Heart right ventricle (tissue), 16 donors: ENCODE measurements around the gene MFSD12. TPM values are rescaled to one million over a fixed set of nuclear protein-coding genes. Genes with fewer than 3 reads are reported as not detected.
A peak's percentile ranks its signal among the peaks of the same experiment; 100 is the strongest.
"Not testable (repeated sequence)": the region's sequence is repeated elsewhere in the genome, so short reads cannot be mapped to it uniquely, and the experiment has no call there.

ENCODE experiments used
- ATAC-seq, 8 donors: fragments of 200-7000 bp; cut with Tn5 transposase; one replicate each; pipeline ENCODE4 v1.9.1; 2020; ENCODE audit warnings: mild to moderate bottlenecking in 8 of 8, moderate library complexity in 8 of 8, moderate number of reproducible peaks in 1 of 8
- DNase-seq, 2 donors: peaks; one replicate each; pipeline ENCODE4 v3.0.0-alpha.2; 2020
- H3K27ac ChIP-seq, 10 donors: fragments of 200-600 bp; sonication (generic) in 2 of 10; one replicate each; pipeline versions ENCODE4 v1.5.0 to v1.8.0; 2020 to 2022; ENCODE audit warnings: mild to moderate bottlenecking in 3 of 10
- H3K27me3 ChIP-seq, 7 donors: fragments of 200-600 bp; one replicate each; pipeline ENCODE4 v1.8.0; 2021 to 2022; ENCODE audit warnings: mild to moderate bottlenecking in 2 of 7
- H3K36me3 ChIP-seq, 9 donors: fragments of 200-600 bp; sonication (generic) in 1 of 9; one replicate each; pipeline versions ENCODE4 v1.5.0 to v1.8.0; 2020 to 2022; ENCODE audit warnings: mild to moderate bottlenecking in 2 of 9
- H3K4me1 ChIP-seq, 9 donors: fragments of 200-600 bp; sonication (generic) in 1 of 9; one replicate each; pipeline versions ENCODE4 v1.5.0 to v1.8.0; 2020 to 2022; ENCODE audit warnings: mild to moderate bottlenecking in 4 of 9
- H3K4me3 ChIP-seq, 10 donors: fragments of 200-600 bp; sonication (generic) in 2 of 10; one replicate each; pipeline versions ENCODE4 v1.5.0 to v1.8.0; 2020 to 2022; ENCODE audit warnings: mild to moderate bottlenecking in 7 of 10, moderate library complexity in 2 of 10
- H3K9me3 ChIP-seq, 11 donors: fragments of 200-600 bp in 10 of 11; sonication (generic) in 2 of 11; one replicate each; pipeline versions ENCODE4 v1.5.0 to v1.8.0; 2013 to 2022; ENCODE audit warnings: mild to moderate bottlenecking in 2 of 11, control low read depth in 1 of 11, moderate library complexity in 1 of 11
- CTCF ChIP-seq, 9 donors: fragments of 200-600 bp; sonication (generic) in 2 of 9; IDR thresholded peaks; one replicate each; pipeline versions ENCODE4 v1.5.0 to v1.8.0; 2021 to 2022; ENCODE audit warnings: antibody characterized with exemption in 9 of 9, mild to moderate bottlenecking in 5 of 9, moderate library complexity in 1 of 9
- WGBS, 2 donors: extraction: QIAGEN DNeasy Blood & Tissue Kit; methylation state at CpG; one replicate each; pipeline ENCODE4 v1.1.7; 2013; ENCODE audit warnings: inconsistent platforms in 1 of 2; 5-methylcytosine and 5-hydroxymethylcytosine counted together
- intact Hi-C, 10 donors: fragments of 100-400 bp; cut with DNase I; formaldehyde crosslinking; loops; one replicate each; pipeline versions ENCODE4 v1.11.1 to v1.14.2; 2022
- polyA plus RNA-seq, 2 donors: library from polyadenylated mRNA; stranded (reverse); fragments of 200-250 nt; gene quantifications; one replicate each; pipeline ENCODE4 v1.2.3, GENCODE V29; 2013
- total RNA-seq, 10 donors: library from RNA; stranded (reverse); fragmentation: NEBNext Ultra II Directional in 3 of 10; extraction: Animal tissue kit (Norgen Biotek cat#: 25700) in 3 of 10; gene quantifications; one replicate each; pipeline versions ENCODE4 v1.2.1 to v1.2.4, GENCODE V29; 2021 to 2023
- donor health status: Arrhythmogenic right ventricular cardiomyopathy.
- donor health status: ischemic (EF 13 %, LVEDD 7.1; RV severe dilation, severe dysfunction).
- donor health status: healthy with polysubstance abuse.
- donor health status: DM: no; HTN: yes; CAD: no.
- donor health status: DM: no; HTN: no; CAD: no.
- donor health status: ischemic (EF 25% LVEDD 6.9; RV normal size, moderate dysfunction).
- donor health status: ischemic (EF 25% LVEDD 5.7; RV mildly dilated, moderate dysfunction).
- donor health status: healthy.
- donor health status: DM: yes; HTN: yes; CAD: no.
- donor health status: Ischemic cardiomyopathy.
- donor health status: ischemic (EF 35%, LVEDD 5.7; RV mildly dilated, moderate dysfunction).
- donor health status: nonischemic (EF 11% LVEDD 7.7; RV severe dilation, severe dysfunction).
- donor health status: DM: yes; HTN: yes; CAD: no.
- donor health status: PGD.
- donor health status: ischemic (EF 29% LVEDD 5.4; RV normal size, mild dysfunction).
- donor health status: nonischemic (EF 23%, LVEDD 6.1; RV moderate dilation, normal function).

Gene MFSD12
- total and polyA plus RNA-seq, 12 donors = 11.6 to 43.2 (median 22.1) TPM

DNA sequence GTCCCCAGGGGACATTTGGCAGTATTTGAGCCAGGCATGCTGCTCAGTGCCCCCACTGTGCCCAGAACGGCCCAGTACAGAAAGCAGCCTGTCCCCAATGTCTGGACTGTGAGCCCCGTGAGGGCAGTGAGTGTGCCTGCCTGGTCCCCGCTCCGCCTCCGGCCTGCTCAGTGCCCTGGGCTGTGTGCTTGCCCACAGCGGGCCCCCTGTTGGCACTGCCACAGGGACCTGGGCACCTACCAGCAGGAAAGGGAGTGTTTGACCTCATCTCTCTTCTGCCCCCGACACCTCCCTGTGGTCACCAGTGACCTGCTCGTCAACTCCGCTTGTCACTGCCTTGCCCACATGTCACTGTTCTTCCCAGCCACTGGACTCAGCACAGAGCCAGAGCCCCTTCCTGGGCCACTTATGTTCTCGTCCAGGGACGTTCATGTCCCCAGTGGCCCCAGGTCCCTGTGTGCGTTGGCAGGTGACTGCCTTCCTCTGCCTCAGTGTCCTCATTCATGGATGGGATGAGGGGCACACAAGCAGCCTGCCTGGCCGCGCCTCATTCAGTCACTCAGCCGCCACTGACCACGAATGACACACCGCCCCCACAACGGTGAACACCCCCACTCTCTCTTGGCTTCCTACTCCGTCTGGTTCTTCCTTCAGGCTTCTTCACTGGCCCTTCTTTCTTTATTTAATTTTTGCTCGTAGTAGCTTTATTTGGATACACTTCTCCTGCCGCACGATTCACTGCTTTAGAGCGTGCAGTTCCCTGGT, 48.4 kb downstream of the MFSD12 start:
- WGBS, 2 donors = 83 to 85% methylated on average over 23 of the region's 23 CpGs
- H3K4me1 ChIP-seq = peaks cover 12 to 66% (median 34%) of the 10 kb centered on the region in 9 donors
- intact Hi-C loops = loop anchor here in 1 of 10 donors (10.0 kb wide), 1 partner anchor 1574 kb away; no protein-coding TSS in a partner anchor
- no peaks in the 10 kb centered on the region for H3K27me3 ChIP-seq
- H3K4me3 ChIP-seq = no peak overlapping the region
- DNase-seq (no peak), ATAC-seq (no peak)
- peaks cover 0 to 34% (median 0%) of the 10 kb centered on the region in 9 donors for H3K36me3 ChIP-seq
- no peak for TF ChIP-seq CTCF (IDR thresholded peaks at IDR 0.05)
- H3K27ac ChIP-seq = no peak overlapping the region
- no peaks in the 10 kb centered on the region for H3K9me3 ChIP-seq

GRCh38 chr19:3508121-3508661, 49.2 kb downstream of the MFSD12 start:
- not testable (repeated sequence) for ATAC-seq, H3K9me3 ChIP-seq, DNase-seq, H3K27ac ChIP-seq, H3K27me3 ChIP-seq
- Histone ChIP-seq H3K36me3 (peaks cover 0 to 34% (median 0%) of the 10 kb centered on the region in 9 donors), H3K4me1 (peaks cover 11 to 62% (median 34%) of the 10 kb centered on the region in 9 donors), H3K4me3 (peak overlapping the region in 1 of 10 donors; percentile 77)
- 93 to 96% methylated on average over 18 of the region's 18 CpGs for WGBS, 2 donors
- intact Hi-C loops = loop anchor here in 1 of 10 donors (10.0 kb wide), 1 partner anchor 1573 kb away; no protein-coding TSS in a partner anchor

GRCh38 chr19:3507371-3508120, 49.8 kb downstream of the MFSD12 start:
- DNase-seq = no peak
- WGBS, 2 donors = 31 to 32% methylated on average over 31 of the region's 31 CpGs
- Histone ChIP-seq H3K27ac (peak overlapping the region in 5 of 10 donors; percentile 7 to 96 (median 94)), H3K4me3 (peak overlapping the region; percentile 77 to 100 (median 96)), H3K27me3 (no peaks in the 10 kb centered on the region), H3K36me3 (peaks cover 0 to 34% (median 0%) of the 10 kb centered on the region in 9 donors), H3K4me1 (peaks cover 5 to 56% (median 30%) of the 10 kb centered on the region in 9 donors), H3K9me3 (no peaks in the 10 kb centered on the region)
- TF ChIP-seq CTCF (IDR thresholded peaks at IDR 0.05) = no peak
- intact Hi-C loops = loop anchor here in 2 of 10 donors (2.0 to 10.0 kb wide), 2 partner anchors 65 to 1573 kb away; partner anchors contain the start of gene HMG20B (in 1 of the 2)
- no peak for ATAC-seq

- intact Hi-C loops = loop anchor here in 2 of 10 donors (2.0 to 10.0 kb wide), 2 partner anchors 66 to 1572 kb away; partner anchors contain the start of gene HMG20B (in 1 of the 2)
- Histone ChIP-seq H3K4me1 (peaks cover 4 to 47% (median 25%) of the 10 kb centered on the region in 9 donors), H3K27ac (peak overlapping the region; percentile 36 to 96 (median 88)), H3K4me3 (peak overlapping the region; percentile 77 to 100 (median 96)), H3K9me3 (no peaks in the 10 kb centered on the region), H3K36me3 (peaks cover 0 to 31% (median 0%) of the 10 kb centered on the region in 9 donors), H3K27me3 (no peaks in the 10 kb centered on the region)
- DNase-seq = peak in 1 of 2 donors; percentile 33
- 0% methylated on average over 49 to 69 of the region's 69 CpGs for WGBS, 2 donors
- peak in 6 of 8 donors; percentile 1 to 9 (median 4) for ATAC-seq
- TF ChIP-seq CTCF (IDR thresholded peaks at IDR 0.05) = no peak
Measured at GRCh38 chr19:3506384-3507340, 50.7 kb downstream of the MFSD12 start.
